K562 (cell line): ENCODE measurements around the gene KIAA1614. TPM values are rescaled to one million over a fixed set of nuclear protein-coding genes. Genes with fewer than 3 reads are reported as not detected.

ENCODE experiments used
- ATAC-seq: fragments of 200-7000 bp; cut with Tn5 transposase; 3 replicates; pipeline ENCODE4 v1.9.1; 2020; ENCODE audit warnings: moderate library complexity
- BruUV-seq: library from RNA; stranded (reverse); fragments of 400-500 nt; replicated peaks from 2 replicates; lab custom pipeline; 2021; lab: Mats Ljungman, UMichigan
- CTCF ChIA-PET: fragments of 300-600 bp; formaldehyde crosslinking; extraction: SDS; loops from one replicate; lab custom pipeline; 2021; ENCODE audit warnings: low intra/inter-chr PET ratio; lab: Yijun Ruan, JAX
- POLR2A ChIA-PET: fragments of 300-600, 350-650 bp; sonication (Branson Sonifier 250); formaldehyde crosslinking; extraction: SDS; loops from one replicate; lab custom pipeline; 2021; ENCODE audit warnings: antibody characterized with exemption, inconsistent platforms; lab: Yijun Ruan, JAX
- DNase-seq, 4 experiments: peaks; one replicate each; pipeline versions ENCODE4 v3.0.0 to v3.0.0-alpha.2; 2011 to 2018; ENCODE audit warnings: low spot score in 3 of 4, mixed read lengths in 3 of 4; ENCODE audit errors: extremely low read depth in 1 of 4
- FAIRE-seq: peaks from 2 replicates; lab custom pipeline; 2011; peaks lifted over from hg19 to GRCh38; lab: Jason Lieb, UNC
- H2AFZ ChIP-seq: 2 replicates; pipeline ENCODE4 v1.6.0; 2011; ENCODE audit warnings: low read depth, low read length, control low read depth, inconsistent platforms
- H3K27ac ChIP-seq: fragments of 200-600 bp; 3 replicates; pipeline ENCODE4 v1.8.0; 2011; ENCODE audit warnings: low read depth, mild to moderate bottlenecking, control low read depth, inconsistent platforms, low read length, moderate library complexity, mixed read lengths; ENCODE audit errors: extremely low read depth
- H3K27me3 ChIP-seq, 2 experiments: fragments of 300-600 bp in 1 of 2; 2 replicates in 1 of 2; 3 replicates in 1 of 2; pipeline versions ENCODE4 v1.6.0 to v1.8.0; 2011; ENCODE audit warnings: inconsistent platforms in 2 of 2, low read length in 2 of 2, mild to moderate bottlenecking in 1 of 2, mixed read lengths in 1 of 2, moderate library complexity in 1 of 2; ENCODE audit not compliant: control insufficient read depth in 2 of 2, insufficient read depth in 2 of 2
- H3K36me3 ChIP-seq: fragments of 300-600 bp; 3 replicates; pipeline ENCODE4 v1.8.0; 2011; ENCODE audit warnings: mild to moderate bottlenecking, low read length, inconsistent platforms; ENCODE audit not compliant: control insufficient read depth, insufficient read depth
- H3K4me1 ChIP-seq, 2 experiments: fragments of 200-600 bp in 1 of 2; replicated peaks in 1 of 2; 2 replicates in 1 of 2; 3 replicates in 1 of 2; pipeline versions ENCODE4 v1.5.1 to v1.8.0; 2011; ENCODE audit warnings: inconsistent platforms in 2 of 2, low read length in 2 of 2, mild to moderate bottlenecking in 1 of 2, mixed read lengths in 1 of 2, moderate library complexity in 1 of 2; ENCODE audit not compliant: control insufficient read depth in 2 of 2, insufficient read depth in 2 of 2
- H3K4me2 ChIP-seq: 2 replicates; pipeline ENCODE4 v1.6.1; 2011; ENCODE audit warnings: low read length, control low read depth, inconsistent platforms, mixed read lengths; ENCODE audit not compliant: insufficient read depth
- H3K4me3 ChIP-seq: fragments of 200-600 bp; sonication (generic), shearing (Covaris generic); 2 replicates; pipeline ENCODE4 v1.5.1; 2016; ENCODE audit warnings: control low read depth, inconsistent platforms
- H3K79me2 ChIP-seq: fragments of 200-600 bp; 3 replicates; pipeline ENCODE4 v1.8.0; 2011; ENCODE audit warnings: low read length, inconsistent platforms; ENCODE audit not compliant: control insufficient read depth, insufficient read depth
- H3K9ac ChIP-seq, 2 experiments: 2 replicates each; pipeline versions ENCODE4 v1.6.0 to v1.6.1; 2011; ENCODE audit warnings: low read depth in 2 of 2, low read length in 2 of 2, control low read depth in 1 of 2, inconsistent platforms in 1 of 2, mild to moderate bottlenecking in 1 of 2, mixed read lengths in 1 of 2; ENCODE audit not compliant: insufficient read depth in 1 of 2
- H3K9me1 ChIP-seq: one replicate; pipeline ENCODE4 v1.6.0; 2011; ENCODE audit warnings: inconsistent platforms, mild to moderate bottlenecking, low read length, moderate library complexity; ENCODE audit not compliant: control insufficient read depth, insufficient read depth
- H3K9me3 ChIP-seq: replicated peaks from 2 replicates; pipeline ENCODE4 v1.5.1; 2011; ENCODE audit warnings: low read depth, low read length, inconsistent platforms; ENCODE audit not compliant: control insufficient read depth, insufficient read depth
- H4K20me1 ChIP-seq: replicated peaks from 2 replicates; pipeline ENCODE4 v1.6.1; 2011; ENCODE audit warnings: low read length, inconsistent platforms, mixed read lengths; ENCODE audit not compliant: control insufficient read depth, insufficient read depth
- DNMT1 ChIP-seq: fragments of 450-650 bp; IDR thresholded peaks from 2 replicates; pipeline ENCODE4 v1.6.1; 2016; ENCODE audit warnings: antibody characterized with exemption, mild to moderate bottlenecking
- JUNB ChIP-seq: fragments of 450-650 bp; formaldehyde crosslinking; conservative IDR thresholded peaks from 2 replicates; pipeline ENCODE4 v1.4.0; 2020; ENCODE audit warnings: mild to moderate bottlenecking
- KLF16 ChIP-seq: IDR thresholded peaks from 2 replicates; pipeline ENCODE4 v1.6.1; 2016; ENCODE audit warnings: antibody characterized with exemption
- MCM3 ChIP-seq: fragments of 450-650 bp; IDR thresholded peaks from 2 replicates; pipeline ENCODE4 v1.6.1; 2016
- MXD1 ChIP-seq: fragments of 250-450 bp; sonication (Bioruptor Pico); IDR thresholded peaks from 2 replicates; pipeline ENCODE4 v1.8.0; 2021; ENCODE audit warnings: borderline replicate concordance, mild to moderate bottlenecking, moderate library complexity; ENCODE audit not compliant: poor library complexity, severe bottlenecking
- NFYB ChIP-seq: IDR thresholded peaks from 2 replicates; pipeline ENCODE4 v1.6.1; 2011; ENCODE audit warnings: mild to moderate bottlenecking, moderate library complexity; ENCODE audit not compliant: insufficient read length; ENCODE audit errors: extremely low read depth
- NR2C1 ChIP-seq, 2 experiments: fragments of 450-650 bp; IDR thresholded peaks; 2 replicates each; pipeline ENCODE4 v1.6.1; 2017; ENCODE audit warnings: mild to moderate bottlenecking in 2 of 2, antibody characterized with exemption in 1 of 2, inconsistent platforms in 1 of 2, missing compliant biosample characterization in 1 of 2, missing genetic modification characterization in 1 of 2
- RBM17 ChIP-seq: fragments of 200-400 bp; formaldehyde crosslinking; IDR thresholded peaks from 2 replicates; pipeline ENCODE4 v1.6.1; 2017; ENCODE audit warnings: low read depth, mild to moderate bottlenecking, low read length, borderline replicate concordance
- SNAPC5 ChIP-seq: fragments of 250-450 bp; sonication (Bioruptor Pico); IDR thresholded peaks from 2 replicates; pipeline ENCODE4 v1.8.0; 2021; ENCODE audit warnings: moderate library complexity, mild to moderate bottlenecking, inconsistent platforms
- STAG1 ChIP-seq: sonication (generic); formaldehyde crosslinking; IDR thresholded peaks from 2 replicates; pipeline ENCODE4 v1.5.0; 2020; ENCODE audit warnings: missing genetic modification reagents, borderline replicate concordance
- SUPT5H ChIP-seq: fragments of 450-650 bp; IDR thresholded peaks from 2 replicates; pipeline ENCODE4 v1.6.1; 2016
- ZBTB8A ChIP-seq: fragments of 450-650 bp; IDR thresholded peaks from 2 replicates; pipeline ENCODE4 v1.6.1; 2018; ENCODE audit warnings: mild to moderate bottlenecking, moderate library complexity; ENCODE audit not compliant: partially characterized antibody
- ZNF12 ChIP-seq: sonication (generic); formaldehyde crosslinking; IDR thresholded peaks from 2 replicates; pipeline ENCODE4 v1.4.0; 2020; ENCODE audit warnings: mild to moderate bottlenecking, missing genetic modification reagents
- ZNF318 ChIP-seq, 2 experiments: fragments of 450-650 bp; IDR thresholded peaks; 2 replicates each; pipeline ENCODE4 v1.6.1; 2016; ENCODE audit warnings: mild to moderate bottlenecking in 2 of 2, borderline replicate concordance in 1 of 2, low read depth in 1 of 2, moderate library complexity in 1 of 2
- ZNF444 ChIP-seq: fragments of 250-450 bp; sonication (Bioruptor Pico); IDR thresholded peaks from 2 replicates; pipeline ENCODE4 v1.4.0; 2020; ENCODE audit warnings: mild to moderate bottlenecking, moderate library complexity
- WGBS: fragments of 100-300 bp; shearing (Covaris generic); methylation state at CpG from one replicate; pipeline ENCODE4 v1.1.6; 2016; ENCODE audit warnings: low coverage, mixed read lengths; ENCODE audit not compliant: insufficient coverage; ENCODE audit errors: missing lambda C conversion rate; 5-methylcytosine and 5-hydroxymethylcytosine counted together
- in situ Hi-C: fragments of 300-500 bp; cut with MboI; formaldehyde crosslinking; loops from 4 replicates; pipeline ENCODE4 v1.15.0; 2018; ENCODE audit warnings: inconsistent platforms, mixed read lengths
- intact Hi-C: fragments of 100-400 bp; cut with micrococcal nuclease; formaldehyde crosslinking; loops from 2 replicates; pipeline ENCODE4 v1.14.2; 2022
- polyA plus RNA-seq, 8 experiments: library from polyadenylated mRNA; depleted of rRNA in 4 of 8; stranded (reverse) in 5 of 8; unstranded in 3 of 8; fragments of >200 nt; fragmentation: Nextera tagmentation in 2 of 8; fragmentation: Illumina TruSeq in 1 of 8; extraction: Ambion mirVana in 2 of 8; extraction: Trizol in 1 of 8; gene quantifications; 2 replicates each; pipeline versions ENCODE4 v1.2.1 to v1.2.3, GENCODE V29; 2011 to 2014; ENCODE audit warnings: inconsistent platforms in 1 of 8, missing spikeins in 1 of 8
- total RNA-seq, 7 experiments: library from RNA; depleted of rRNA in 6 of 7; stranded (reverse); fragments of >200 nt in 6 of 7; fragmentation: Illumina TruSeq in 2 of 7; extraction: Trizol in 2 of 7; gene quantifications; 2 replicates each; pipeline versions ENCODE4 v1.2.1 to v1.2.3, GENCODE V29; 2011 to 2021; ENCODE audit warnings: low replicate concordance in 1 of 7

Gene KIAA1614
- total and polyA plus RNA-seq, 9 of the 15 experiments (the other 6 are each of a cell fraction or from before 2014, with no cell fraction given), result 0.01 to 1.1 (median 0.15) TPM; not detected in 1

GRCh38 chr1:180927348-180927747, 14.7 kb downstream of the KIAA1614 start:
- Histone ChIP-seq H2AFZ (no peak overlapping the region), H3K27me3 (no peaks in the 10 kb centered on the region), H3K9me1 (no peaks in the 10 kb centered on the region), H3K9me3 (no peaks in the 10 kb centered on the region), H3K4me1 (peaks cover 29 to 32% of the 10 kb centered on the region in 2 experiments; a peak in 4 of 5 replicates), H3K4me2 (no peak overlapping the region), H3K79me2 (no peaks in the 10 kb centered on the region), H4K20me1 (0 out of 2 replicates have a peak, but pooled peaks cover 5% of the 10 kb centered on the region), H3K27ac (no peak overlapping the region), H3K4me3 (no peak overlapping the region), H3K36me3 (no peaks in the 10 kb centered on the region), H3K9ac (peak overlapping the region in 1 of 2 experiments; percentile 57; a peak in 1 of 4 replicates)
- in situ Hi-C loops, result no loop called here
- intact Hi-C loops, result loop anchor here (5.0 kb wide), 1 partner anchor 160 kb away; the partner anchor contains the start of gene IER5
- 56% methylated on average over 13 of the region's 13 CpGs for WGBS
- no TSS peak for BruUV-seq
- POLR2A ChIA-PET, result interaction anchor here (1.3 kb wide), 1 partner anchor 36 kb away, joined by 3 read pairs; no protein-coding TSS in a partner anchor
- no peak for ATAC-seq
- peak; percentile 32 for FAIRE-seq
- CTCF ChIA-PET, result no interaction called here
- DNase-seq, result no peak
- TF ChIP-seq RBM17, result no peak
- TF ChIP-seq ZNF12 (CRISPR knock-in tag), result no peak
- TF ChIP-seq ZNF318 (IDR thresholded peaks at IDR 0.05; ENCODE audit: borderline replicate concordance in 1 of 2, low read depth in 1 of 2), result no peak
- TF ChIP-seq JUNB (CRISPR knock-in tag), result no peak
- TF ChIP-seq MXD1 (CRISPR knock-in tag), result no peak
- no peak for TF ChIP-seq NR2C1 (IDR thresholded peaks at IDR 0.05)
- TF ChIP-seq NR2C1 (tag; IDR thresholded peaks at IDR 0.05), result no peak
- TF ChIP-seq DNMT1, result no peak
- TF ChIP-seq ZBTB8A, result no peak
- no peak for TF ChIP-seq SNAPC5 (CRISPR knock-in tag)
- no peak for TF ChIP-seq MCM3
- no peak for TF ChIP-seq SUPT5H
- TF ChIP-seq STAG1 (CRISPR knock-in tag), result no peak
- TF ChIP-seq ZNF444 (CRISPR knock-in tag), result no peak
- TF ChIP-seq NFYB, result no peak
- no peak for TF ChIP-seq KLF16
